Measurements from ENCODE around the gene CAPN8.

CAPN8 gene

DNA sequence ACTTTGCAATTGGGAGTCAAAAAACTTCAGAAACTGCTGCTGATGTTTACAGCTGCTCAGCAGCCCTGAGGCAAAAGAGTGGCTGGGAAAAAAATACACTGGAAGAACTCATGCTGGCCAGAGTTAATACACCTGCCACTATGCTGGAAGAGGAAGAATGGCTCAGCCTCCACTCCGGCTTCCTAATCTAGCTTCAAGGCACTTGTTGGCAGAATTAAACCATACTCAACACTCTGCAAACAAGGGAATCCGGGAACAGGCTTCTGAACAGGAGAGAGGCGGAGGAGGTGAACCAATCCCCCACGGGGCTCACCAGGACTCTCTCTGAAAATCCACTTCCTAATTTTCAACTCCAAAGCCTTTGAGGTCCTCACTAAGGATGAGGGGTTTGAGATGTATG lies 152.2 kb downstream of the CAPN8 start:
- TF ChIP-seq, protein P1, sequence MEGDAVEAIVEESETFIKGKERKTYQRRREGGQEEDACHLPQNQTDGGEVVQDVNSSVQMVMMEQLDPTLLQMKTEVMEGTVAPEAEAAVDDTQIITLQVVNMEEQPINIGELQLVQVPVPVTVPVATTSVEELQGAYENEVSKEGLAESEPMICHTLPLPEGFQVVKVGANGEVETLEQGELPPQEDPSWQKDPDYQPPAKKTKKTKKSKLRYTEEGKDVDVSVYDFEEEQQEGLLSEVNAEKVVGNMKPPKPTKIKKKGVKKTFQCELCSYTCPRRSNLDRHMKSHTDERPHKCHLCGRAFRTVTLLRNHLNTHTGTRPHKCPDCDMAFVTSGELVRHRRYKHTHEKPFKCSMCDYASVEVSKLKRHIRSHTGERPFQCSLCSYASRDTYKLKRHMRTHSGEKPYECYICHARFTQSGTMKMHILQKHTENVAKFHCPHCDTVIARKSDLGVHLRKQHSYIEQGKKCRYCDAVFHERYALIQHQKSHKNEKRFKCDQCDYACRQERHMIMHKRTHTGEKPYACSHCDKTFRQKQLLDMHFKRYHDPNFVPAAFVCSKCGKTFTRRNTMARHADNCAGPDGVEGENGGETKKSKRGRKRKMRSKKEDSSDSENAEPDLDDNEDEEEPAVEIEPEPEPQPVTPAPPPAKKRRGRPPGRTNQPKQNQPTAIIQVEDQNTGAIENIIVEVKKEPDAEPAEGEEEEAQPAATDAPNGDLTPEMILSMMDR (conservative IDR thresholded peaks at IDR 0.05) = no peak
- H3K27ac ChIP-seq = no peak overlapping the region

DNA sequence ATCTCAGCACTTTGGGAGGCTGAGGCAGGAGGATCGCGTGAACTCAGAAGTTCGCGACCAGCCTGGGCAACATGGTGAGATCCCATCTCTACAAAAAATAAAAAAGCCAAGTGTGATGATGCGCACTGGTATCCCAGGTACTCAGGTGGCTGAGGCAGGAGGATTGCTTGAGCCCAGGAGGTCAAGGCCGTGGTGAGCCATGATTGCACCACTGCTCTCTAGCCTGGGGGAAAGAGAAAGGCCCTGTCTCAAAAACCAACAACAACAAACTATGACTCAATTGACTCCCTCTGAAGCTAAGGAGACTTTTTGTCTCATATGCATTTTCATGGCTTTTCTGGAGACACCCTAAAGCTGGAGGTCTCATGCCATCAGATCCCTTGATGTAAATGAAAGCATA lies 153.4 kb downstream of the CAPN8 start:
- TF ChIP-seq, protein P1 (conservative IDR thresholded peaks at IDR 0.05) = no peak
- no peak overlapping the region for H3K27ac ChIP-seq

DNA sequence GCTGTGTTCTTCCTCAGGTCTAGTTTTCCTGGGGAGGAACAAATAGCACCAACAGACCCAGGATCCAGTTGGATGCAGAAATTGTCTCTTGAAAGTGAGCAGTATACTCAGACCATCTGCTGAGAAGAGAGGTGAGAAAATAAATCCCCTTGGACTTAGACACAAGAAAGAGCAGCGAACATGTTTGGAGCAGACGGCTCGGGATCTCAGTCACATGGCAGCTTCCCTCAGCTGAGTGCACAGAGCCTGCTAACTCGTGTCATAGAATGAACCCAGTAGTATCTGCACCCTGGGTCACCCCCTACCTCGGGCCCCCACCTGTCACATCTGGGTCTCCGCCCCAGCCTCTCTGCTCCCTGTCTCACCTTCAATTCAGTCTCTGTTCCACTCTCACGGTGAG lies 156.7 kb downstream of the CAPN8 start:
- TF ChIP-seq, protein P1 (conservative IDR thresholded peaks at IDR 0.05) = no peak
- H3K27ac ChIP-seq = no peak overlapping the region

DNA sequence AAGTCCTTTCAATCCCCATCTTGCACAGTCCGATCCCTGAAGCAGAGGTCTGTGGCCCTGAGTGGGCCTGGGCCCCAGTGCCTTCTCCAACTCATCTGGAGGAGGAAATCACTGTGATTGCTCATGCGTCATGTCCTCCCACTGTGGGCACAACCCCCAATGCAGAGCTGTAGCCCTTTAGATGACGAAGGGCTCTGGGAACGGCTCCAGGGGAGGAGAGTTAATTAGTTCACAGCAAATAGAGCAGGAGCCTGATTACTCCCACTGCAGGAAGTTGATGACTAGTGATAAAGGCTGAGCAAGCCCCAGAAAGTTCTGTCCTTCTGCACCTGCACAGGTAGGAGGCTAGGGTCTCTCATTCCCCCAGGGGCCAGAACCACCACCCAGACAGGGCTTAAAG lies 160.8 kb downstream of the CAPN8 start:
- peak overlapping the region; percentile 63 for H3K27ac ChIP-seq
- TF ChIP-seq, protein P1 (conservative IDR thresholded peaks at IDR 0.05) = no peak

DNA sequence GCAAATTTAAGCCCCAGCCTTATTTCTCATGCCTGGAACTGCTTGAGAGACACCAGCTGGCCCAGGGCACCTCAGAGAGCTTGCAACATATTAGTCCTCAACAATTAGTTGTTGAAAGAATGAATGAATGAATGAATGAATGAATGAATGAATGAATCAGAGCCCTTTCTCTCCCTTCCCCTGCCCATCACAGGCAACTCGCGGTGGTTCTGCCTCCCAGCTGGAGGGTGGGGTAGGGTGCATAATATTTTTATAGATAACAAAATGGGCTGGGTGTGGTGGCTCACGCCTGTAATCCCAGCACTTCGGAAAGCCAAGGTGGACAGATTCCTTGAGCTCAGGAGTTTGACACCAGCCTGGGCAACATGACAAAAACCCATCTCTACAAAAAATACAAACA lies 162.2 kb downstream of the CAPN8 start:
- no peak overlapping the region for H3K27ac ChIP-seq
- TF ChIP-seq, protein P1 (conservative IDR thresholded peaks at IDR 0.05) = no peak

DNA sequence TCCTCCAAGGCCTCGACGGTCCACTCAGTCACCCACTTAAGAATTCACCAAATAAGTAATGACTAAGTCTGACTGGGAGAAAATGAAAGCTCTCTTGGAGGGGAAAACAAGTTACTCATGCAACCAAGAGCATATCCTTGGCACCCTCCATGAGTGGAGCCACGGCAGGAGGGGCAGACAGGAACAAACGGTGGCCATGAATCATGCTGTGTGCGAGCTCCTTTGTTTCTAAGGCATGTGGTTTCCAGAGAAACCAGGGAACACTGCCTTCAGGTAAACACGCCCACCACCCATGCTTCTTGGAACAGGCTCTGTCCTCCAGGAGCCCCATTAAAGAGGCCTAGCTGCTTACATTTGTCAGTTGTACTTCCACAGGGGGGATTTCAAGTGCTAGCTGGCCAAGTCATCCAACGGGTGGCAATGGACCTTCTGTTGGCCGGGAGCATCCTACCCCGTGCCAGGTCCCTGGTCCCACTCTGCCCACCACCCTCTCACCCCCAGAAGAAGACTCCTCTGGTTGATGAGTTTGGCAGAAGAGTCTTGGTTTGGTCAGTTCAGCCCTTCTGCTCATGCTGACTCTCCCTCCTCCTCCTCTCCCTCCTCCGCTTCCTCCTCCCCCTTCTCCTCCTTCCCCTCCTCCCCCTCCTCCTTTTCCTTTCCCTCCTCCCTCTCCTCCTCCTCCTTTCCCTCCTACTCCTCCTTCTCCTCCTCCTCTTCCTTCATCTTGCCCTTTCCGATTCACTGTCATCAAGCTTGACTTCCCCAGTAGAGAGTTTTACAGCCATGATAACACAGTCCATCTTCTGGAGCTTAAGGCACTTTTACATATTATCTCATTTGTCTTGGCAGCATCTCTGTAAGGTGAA lies 164.7 kb downstream of the CAPN8 start:
- peak overlapping the region; percentile 28 for H3K27ac ChIP-seq

DNA sequence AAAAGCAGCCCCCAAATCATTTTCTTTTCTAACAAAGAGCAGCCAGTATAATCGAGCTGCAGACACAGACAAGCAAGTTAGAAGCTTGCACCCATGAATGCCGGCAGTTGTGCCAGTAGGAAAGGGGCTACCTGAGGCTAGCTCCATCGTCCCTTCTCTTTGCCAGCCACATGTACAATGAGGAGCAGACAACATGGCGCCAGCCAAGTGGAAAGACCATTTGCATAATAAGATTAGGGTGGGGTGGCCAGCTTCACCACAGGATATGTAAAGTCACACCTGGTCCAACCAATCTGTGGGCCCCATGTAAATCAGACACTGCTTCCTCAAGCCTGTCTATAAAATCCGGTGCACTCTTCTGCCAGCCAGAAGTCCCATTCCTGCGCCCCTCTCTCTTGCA lies 168.6 kb downstream of the CAPN8 start:
- no peak overlapping the region for H3K27ac ChIP-seq
- TF ChIP-seq, protein P1 (conservative IDR thresholded peaks at IDR 0.05) = no peak

More for the DNA sequence above, 164.7 kb downstream of the CAPN8 start:
- TF ChIP-seq, protein P1 (conservative IDR thresholded peaks at IDR 0.05) = no peak

Measured in VCaP (cell line).